GM12865 (cell line): ENCODE data around the gene IFNK.

Experiments
- DNase-seq: peaks from one replicate; pipeline ENCODE4 v3.0.0; 2010; ENCODE audit warnings: low read depth
- H3K4me3 ChIP-seq: 2 replicates; pipeline ENCODE4 v1.5.1; 2011; ENCODE audit warnings: mild to moderate bottlenecking, low read depth, low read length, control low read depth
- TF ChIP-seq, protein P1 (sequence below): IDR thresholded peaks from 2 replicates; pipeline ENCODE4 v1.5.1; 2011; ENCODE audit warnings: low read length, control low read depth, low read depth, inconsistent platforms; ENCODE audit not compliant: insufficient read depth; ENCODE audit errors: missing control alignments

The IFNK gene

DNA sequence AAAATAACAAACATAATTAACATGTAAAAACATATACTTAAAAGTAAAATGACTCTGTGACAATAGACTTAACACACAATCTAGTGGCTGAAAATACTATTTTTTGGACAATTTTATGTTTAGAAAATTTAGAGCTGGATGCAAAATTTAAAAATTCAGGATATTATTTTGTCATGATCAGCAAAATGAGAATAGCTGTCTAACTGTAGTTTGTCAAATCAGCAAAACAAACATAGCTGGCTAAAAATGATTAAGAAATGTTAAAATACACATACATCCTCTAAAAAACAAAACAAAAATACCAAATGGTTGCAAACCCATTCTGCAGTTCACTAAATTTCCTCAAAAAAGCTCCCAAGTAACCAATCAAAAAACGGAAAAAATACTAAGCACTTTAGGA is 30.6 kb downstream of the IFNK start:
- DNase-seq = no peak
- TF ChIP-seq, protein P1, sequence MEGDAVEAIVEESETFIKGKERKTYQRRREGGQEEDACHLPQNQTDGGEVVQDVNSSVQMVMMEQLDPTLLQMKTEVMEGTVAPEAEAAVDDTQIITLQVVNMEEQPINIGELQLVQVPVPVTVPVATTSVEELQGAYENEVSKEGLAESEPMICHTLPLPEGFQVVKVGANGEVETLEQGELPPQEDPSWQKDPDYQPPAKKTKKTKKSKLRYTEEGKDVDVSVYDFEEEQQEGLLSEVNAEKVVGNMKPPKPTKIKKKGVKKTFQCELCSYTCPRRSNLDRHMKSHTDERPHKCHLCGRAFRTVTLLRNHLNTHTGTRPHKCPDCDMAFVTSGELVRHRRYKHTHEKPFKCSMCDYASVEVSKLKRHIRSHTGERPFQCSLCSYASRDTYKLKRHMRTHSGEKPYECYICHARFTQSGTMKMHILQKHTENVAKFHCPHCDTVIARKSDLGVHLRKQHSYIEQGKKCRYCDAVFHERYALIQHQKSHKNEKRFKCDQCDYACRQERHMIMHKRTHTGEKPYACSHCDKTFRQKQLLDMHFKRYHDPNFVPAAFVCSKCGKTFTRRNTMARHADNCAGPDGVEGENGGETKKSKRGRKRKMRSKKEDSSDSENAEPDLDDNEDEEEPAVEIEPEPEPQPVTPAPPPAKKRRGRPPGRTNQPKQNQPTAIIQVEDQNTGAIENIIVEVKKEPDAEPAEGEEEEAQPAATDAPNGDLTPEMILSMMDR = no peak
- H3K4me3 ChIP-seq = no peak overlapping the region

DNA sequence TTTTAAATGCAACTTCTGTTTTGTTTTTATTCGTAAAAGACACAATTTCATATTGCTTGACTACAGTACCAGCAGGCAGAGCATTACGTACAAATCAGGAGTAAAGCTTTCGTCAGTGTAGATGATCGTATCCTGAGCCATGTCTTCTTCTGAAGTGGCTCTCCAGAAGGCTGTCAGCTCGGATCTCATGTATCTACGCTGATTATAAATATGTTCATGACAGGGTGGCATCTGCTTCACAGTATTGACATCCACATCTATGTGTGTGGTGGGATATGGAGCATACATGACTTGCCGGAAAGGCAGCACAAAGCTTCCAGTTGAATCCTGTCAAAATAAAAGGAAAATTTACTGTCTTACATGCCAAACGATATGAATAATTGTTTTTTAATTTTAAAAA is 32.4 kb downstream of the IFNK start:
- no peak for DNase-seq
- no peak overlapping the region for H3K4me3 ChIP-seq
- TF ChIP-seq, protein P1 = no peak

DNA sequence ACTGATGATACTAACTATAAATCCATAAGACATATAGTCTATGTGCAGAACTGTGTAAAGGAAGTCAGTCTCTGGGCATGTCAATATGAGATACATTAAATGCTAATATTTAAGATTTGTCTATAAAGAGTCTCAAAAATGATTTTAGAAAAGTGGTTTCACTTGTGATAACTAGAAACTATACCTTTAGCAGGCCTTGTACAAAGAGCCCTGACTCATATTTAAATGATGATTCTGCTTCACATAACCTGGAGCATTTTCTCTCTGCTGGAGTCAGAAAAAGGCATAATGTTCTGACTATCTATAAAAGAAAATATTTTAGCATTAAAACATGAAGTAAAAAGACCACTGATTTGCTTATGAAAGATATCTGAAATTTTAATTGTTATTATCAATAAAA is 34.2 kb downstream of the IFNK start:
- H3K4me3 ChIP-seq = no peak overlapping the region
- no peak for DNase-seq
- TF ChIP-seq, protein P1 = no peak

DNA sequence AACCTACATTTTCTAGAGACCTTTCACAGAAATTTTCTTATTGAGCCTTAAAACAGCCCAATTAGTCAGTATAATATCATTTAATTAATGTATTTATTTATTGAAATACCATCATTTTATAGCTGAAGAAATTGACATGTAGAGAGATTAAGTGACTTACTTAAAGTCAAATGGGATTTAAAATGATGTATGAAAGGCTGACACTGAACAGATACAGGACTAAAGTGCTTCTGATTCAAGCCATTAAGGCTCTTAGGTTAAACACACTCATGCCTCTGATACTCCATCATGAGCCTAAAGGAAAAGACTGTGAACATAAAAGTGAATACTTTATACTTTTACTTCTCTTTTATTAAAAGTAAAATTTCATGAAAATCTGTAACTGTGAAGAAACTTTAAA is 36.4 kb downstream of the IFNK start:
- no peak for DNase-seq
- no peak overlapping the region for H3K4me3 ChIP-seq
- TF ChIP-seq, protein P1 = no peak

DNA sequence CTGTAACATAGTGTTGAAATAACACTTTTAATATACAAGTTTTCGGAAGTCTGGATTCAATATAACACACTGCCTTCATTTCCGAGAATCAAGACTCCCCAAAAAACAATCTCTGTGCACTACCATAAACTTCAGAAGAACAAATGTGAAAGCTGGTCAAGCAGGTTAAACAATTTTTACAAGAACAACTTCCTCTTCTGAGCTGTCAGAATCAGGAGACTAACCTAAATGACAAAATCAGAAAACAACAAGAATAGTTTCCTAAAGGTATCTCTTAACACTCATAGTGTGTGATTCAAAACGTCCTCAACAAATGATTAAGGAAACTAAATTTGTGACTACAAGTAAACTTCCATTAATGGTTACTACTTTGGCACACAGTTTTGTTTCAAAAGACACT is 37.6 kb downstream of the IFNK start:
- no peak overlapping the region for H3K4me3 ChIP-seq
- TF ChIP-seq, protein P1 = no peak
- DNase-seq = peak; percentile 12

DNA sequence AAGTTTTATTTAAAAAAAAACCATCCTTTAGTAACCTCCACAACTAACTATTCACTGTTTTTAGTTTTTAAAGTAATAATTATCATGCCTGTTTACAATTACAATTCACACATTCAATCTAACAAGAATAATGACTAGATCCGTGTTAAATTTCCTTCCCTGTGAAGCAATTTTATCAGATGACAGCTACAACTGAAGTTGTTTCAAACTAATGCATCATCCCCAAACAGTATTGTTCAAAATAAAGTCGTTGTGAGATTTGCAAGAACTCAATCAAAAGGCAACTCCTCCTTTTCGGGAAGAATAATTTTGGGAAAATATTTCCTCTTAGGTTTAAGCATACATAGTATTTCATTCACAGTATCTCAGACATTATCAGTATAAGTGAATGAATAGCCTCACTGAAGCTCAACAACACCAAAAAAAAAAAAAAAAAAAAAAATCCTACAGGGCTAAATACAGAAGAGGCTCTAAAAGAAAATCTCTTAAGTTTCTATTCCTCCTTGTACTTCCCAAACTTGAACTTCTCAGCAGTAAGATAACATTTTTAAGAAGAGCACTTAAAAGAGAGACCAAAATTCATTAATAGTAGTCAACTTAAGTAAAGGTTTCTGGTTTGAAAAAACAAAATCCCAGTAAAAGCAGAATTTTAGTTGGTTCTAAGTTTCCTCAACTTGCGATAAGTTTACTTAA is 39.8 kb downstream of the IFNK start:
- DNase-seq = no peak
- TF ChIP-seq, protein P1 = no peak
- no peak overlapping the region for H3K4me3 ChIP-seq

DNA sequence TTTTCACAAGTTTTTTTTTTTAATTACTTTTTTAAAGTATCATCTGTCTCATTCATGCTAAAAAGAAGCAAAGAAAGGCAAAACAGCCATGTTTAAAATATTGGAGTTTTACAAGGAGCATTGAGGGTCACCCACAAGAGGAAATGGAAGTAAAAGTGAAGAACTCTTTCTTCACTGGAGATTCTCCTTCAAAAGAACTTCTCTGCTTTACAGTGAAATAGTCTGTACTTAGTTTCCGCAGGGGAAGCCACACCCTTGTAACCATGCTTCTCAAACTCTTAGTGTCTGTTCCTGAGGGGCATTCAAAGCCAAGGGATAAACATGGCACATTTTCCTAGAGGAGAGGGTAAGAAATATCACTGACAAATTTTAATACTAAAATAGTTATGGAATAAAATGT is 40.6 kb downstream of the IFNK start:
- no peak overlapping the region for H3K4me3 ChIP-seq
- DNase-seq = no peak

More for the DNA sequence above, 40.6 kb downstream of the IFNK start:
- TF ChIP-seq, protein P1 = no peak
